Measurements from ENCODE around the gene ZRANB3.
"Not testable (repeated sequence)": the region's sequence is repeated elsewhere in the genome, so short reads cannot be mapped to it uniquely, and the experiment has no call there.

The ZRANB3 gene

DNA sequence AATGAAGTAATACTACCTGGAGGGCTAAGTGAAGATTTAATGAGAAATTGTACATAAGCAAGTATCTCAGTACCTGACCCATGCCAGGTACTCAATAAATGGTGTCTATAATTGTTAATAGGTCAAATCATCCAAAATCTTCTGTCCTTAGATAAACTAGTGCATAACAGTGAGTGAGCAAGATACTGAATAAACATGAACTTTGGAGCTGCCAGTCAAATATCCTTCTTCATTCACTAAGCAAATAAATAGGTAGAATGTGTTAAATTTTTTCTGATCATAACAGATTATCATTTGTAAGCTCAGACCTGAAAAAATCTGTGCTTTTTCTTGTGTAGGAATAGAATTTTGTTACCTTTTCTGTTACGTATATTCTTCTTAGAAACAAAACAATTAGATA, 439.3 kb downstream of the ZRANB3 start:
- Histone ChIP-seq H3K27me3 (ENCODE audit: insufficient read depth, low read length) (no peaks in the 10 kb centered on the region), H3K9ac (ENCODE audit: low read depth, low read length) (no peak overlapping the region), H3K4me1 (ENCODE audit: insufficient read depth, low read length) (no peaks in the 10 kb centered on the region), H3K9me3 (ENCODE audit: insufficient read depth, low read depth, low read length) (no peaks in the 10 kb centered on the region), H3K36me3 (ENCODE audit: insufficient read depth, low read depth, low read length) (peaks cover 17% of the 10 kb centered on the region), H3K27ac (ENCODE audit: low read length) (no peak overlapping the region), H3K4me3 (ENCODE audit: low read length) (no peak overlapping the region)

DNA sequence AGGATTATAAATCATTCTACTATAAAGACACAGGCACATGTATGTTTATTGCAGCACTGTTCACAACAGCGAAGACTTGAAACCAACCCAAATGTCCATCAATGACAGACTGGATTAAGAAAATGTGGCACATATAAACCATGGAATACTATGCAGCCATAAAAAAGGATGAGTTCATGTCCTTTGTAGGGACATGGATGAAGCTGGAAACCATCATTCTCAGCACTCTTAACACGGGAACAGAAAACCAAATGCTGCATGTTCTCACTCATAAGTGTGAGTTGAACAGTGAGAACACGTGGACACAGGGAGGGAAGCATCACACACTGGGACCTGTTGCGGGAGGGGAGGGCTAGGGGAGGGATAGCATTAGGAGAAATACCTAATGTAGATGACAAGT, 441.4 kb downstream of the ZRANB3 start:
- not testable (repeated sequence) for H3K9ac ChIP-seq (ENCODE audit: low read depth, low read length); H3K27me3 ChIP-seq (ENCODE audit: insufficient read depth, low read length); H3K4me1 ChIP-seq (ENCODE audit: insufficient read depth, low read length); H3K4me3 ChIP-seq (ENCODE audit: low read length); H3K9me3 ChIP-seq (ENCODE audit: insufficient read depth, low read depth, low read length); H3K27ac ChIP-seq (ENCODE audit: low read length)
- peaks cover 15% of the 10 kb centered on the region; the same call in 1 of the 2 replicates for H3K36me3 ChIP-seq (ENCODE audit: insufficient read depth, low read depth, low read length)

Measured in iPS-20b (cell line).